KMS-11 (cell line): Measurements from ENCODE around the gene ZNF629.

Experiments
- H2AFZ ChIP-seq: fragments of 200-600 bp; sonication (generic); 2 replicates; pipeline ENCODE4 v1.6.1; 2016; ENCODE audit warnings: antibody characterized with exemption, mixed run types, low read depth
- H3K27ac ChIP-seq: fragments of 200-600 bp; sonication (generic); 2 replicates; pipeline ENCODE4 v1.6.1; 2016; ENCODE audit warnings: mild to moderate bottlenecking, mixed run types
- H3K27me3 ChIP-seq: fragments of 200-600 bp; sonication (generic); 2 replicates; pipeline ENCODE4 v1.6.1; 2017; ENCODE audit warnings: mild to moderate bottlenecking, low read depth, mixed run types, moderate library complexity; ENCODE audit not compliant: insufficient read depth
- H3K36me3 ChIP-seq: fragments of 200-600 bp; sonication (generic); 2 replicates; pipeline ENCODE4 v1.6.1; 2017; ENCODE audit warnings: mild to moderate bottlenecking, mixed run types; ENCODE audit not compliant: insufficient read depth
- H3K4me1 ChIP-seq: fragments of 200-600 bp; sonication (generic); 2 replicates; pipeline ENCODE4 v1.6.1; 2016; ENCODE audit warnings: mild to moderate bottlenecking, low read depth, mixed run types; ENCODE audit not compliant: poor library complexity, severe bottlenecking
- H3K4me2 ChIP-seq: fragments of 200-600 bp; sonication (generic); 2 replicates; pipeline ENCODE4 v1.7.0; 2016; ENCODE audit warnings: mild to moderate bottlenecking, mixed run types
- H3K4me3 ChIP-seq: fragments of 200-600 bp; sonication (generic); IDR thresholded peaks from 2 replicates; pipeline ENCODE4 v1.6.1; 2017; ENCODE audit warnings: low read depth, low read length, mixed read lengths; ENCODE audit not compliant: insufficient read depth
- H3K79me2 ChIP-seq: fragments of 200-600 bp; sonication (generic); 2 replicates; pipeline ENCODE4 v1.6.1; 2016; ENCODE audit warnings: low read depth, mixed run types; ENCODE audit not compliant: insufficient read depth
- H3K9ac ChIP-seq: fragments of 200-600 bp; sonication (generic); 2 replicates; pipeline ENCODE4 v1.6.1; 2016; ENCODE audit warnings: mild to moderate bottlenecking, mixed run types
- H4K20me1 ChIP-seq: fragments of 200-600 bp; sonication (generic); 2 replicates; pipeline ENCODE4 v1.6.1; 2016; ENCODE audit warnings: mild to moderate bottlenecking, mixed run types; ENCODE audit not compliant: insufficient read depth
- TF ChIP-seq, protein P1 (sequence below): fragments of 200-600 bp; sonication (generic); conservative IDR thresholded peaks from 2 replicates; pipeline ENCODE4 v1.6.1; 2017; ENCODE audit warnings: low read depth, mild to moderate bottlenecking, antibody characterized with exemption, low read length, moderate library complexity, mixed read lengths

Gene ZNF629

DNA sequence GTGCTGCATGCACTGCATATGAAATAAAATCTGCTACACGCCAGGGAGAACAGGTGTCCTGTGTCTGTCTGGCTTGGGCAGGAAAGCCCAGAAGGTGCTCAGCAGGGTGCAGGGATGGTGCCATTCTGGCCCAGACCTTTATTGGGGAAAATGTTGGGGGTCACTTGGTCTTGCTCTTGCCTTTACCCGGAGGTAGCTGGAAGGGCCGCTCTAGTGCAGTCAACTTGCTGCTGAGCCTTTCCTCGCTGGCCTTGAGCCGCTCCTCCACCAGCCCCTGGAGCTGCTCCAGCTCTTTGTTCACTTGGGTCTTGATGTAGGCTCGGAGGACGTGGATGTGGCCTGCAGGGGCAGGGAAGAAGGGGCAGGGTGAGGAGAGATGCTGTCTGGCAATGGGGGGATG is 29.7 kb downstream of the ZNF629 start:
- Histone ChIP-seq H3K27me3 (no peaks in the 10 kb centered on the region), H3K79me2 (peaks cover 2% of the 10 kb centered on the region; the same call in 1 of the 2 replicates), H2AFZ (no peak overlapping the region), H3K27ac (no peak overlapping the region), H4K20me1 (no peaks in the 10 kb centered on the region), H3K4me1 (peaks cover 8% of the 10 kb centered on the region), H3K4me2 (no peak overlapping the region), H3K4me3 (no peak overlapping the region), H3K9ac (no peak overlapping the region), H3K36me3 (no peaks in the 10 kb centered on the region; the same call in 1 of the 2 replicates)
- TF ChIP-seq, protein P1, sequence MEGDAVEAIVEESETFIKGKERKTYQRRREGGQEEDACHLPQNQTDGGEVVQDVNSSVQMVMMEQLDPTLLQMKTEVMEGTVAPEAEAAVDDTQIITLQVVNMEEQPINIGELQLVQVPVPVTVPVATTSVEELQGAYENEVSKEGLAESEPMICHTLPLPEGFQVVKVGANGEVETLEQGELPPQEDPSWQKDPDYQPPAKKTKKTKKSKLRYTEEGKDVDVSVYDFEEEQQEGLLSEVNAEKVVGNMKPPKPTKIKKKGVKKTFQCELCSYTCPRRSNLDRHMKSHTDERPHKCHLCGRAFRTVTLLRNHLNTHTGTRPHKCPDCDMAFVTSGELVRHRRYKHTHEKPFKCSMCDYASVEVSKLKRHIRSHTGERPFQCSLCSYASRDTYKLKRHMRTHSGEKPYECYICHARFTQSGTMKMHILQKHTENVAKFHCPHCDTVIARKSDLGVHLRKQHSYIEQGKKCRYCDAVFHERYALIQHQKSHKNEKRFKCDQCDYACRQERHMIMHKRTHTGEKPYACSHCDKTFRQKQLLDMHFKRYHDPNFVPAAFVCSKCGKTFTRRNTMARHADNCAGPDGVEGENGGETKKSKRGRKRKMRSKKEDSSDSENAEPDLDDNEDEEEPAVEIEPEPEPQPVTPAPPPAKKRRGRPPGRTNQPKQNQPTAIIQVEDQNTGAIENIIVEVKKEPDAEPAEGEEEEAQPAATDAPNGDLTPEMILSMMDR = no peak

DNA sequence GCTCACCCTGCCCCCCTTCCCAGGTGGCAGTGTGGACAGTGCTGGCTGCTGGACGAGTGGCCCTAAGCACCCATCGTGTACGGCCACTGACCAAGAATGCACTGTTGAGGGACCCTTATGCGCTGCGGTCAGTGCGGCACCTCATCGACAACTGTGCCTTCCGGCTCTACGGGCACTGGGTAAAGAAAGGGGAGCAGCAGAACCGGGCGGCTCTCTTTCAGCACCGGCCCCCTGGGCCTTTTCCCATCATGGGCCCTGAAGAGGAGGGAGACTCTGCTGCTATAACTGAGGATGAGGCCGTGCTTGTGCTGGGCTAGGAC is 30.3 kb downstream of the ZNF629 start:
- Histone ChIP-seq H3K4me1 (peaks cover 8% of the 10 kb centered on the region), H3K36me3 (no peaks in the 10 kb centered on the region; the same call in 1 of the 2 replicates), H3K4me2 (no peak overlapping the region), H3K27ac (no peak overlapping the region), H4K20me1 (no peaks in the 10 kb centered on the region), H3K27me3 (no peaks in the 10 kb centered on the region), H3K4me3 (no peak overlapping the region), H3K9ac (no peak overlapping the region), H3K79me2 (no peaks in the 10 kb centered on the region), H2AFZ (no peak overlapping the region)
- TF ChIP-seq, protein P1 = no peak

DNA sequence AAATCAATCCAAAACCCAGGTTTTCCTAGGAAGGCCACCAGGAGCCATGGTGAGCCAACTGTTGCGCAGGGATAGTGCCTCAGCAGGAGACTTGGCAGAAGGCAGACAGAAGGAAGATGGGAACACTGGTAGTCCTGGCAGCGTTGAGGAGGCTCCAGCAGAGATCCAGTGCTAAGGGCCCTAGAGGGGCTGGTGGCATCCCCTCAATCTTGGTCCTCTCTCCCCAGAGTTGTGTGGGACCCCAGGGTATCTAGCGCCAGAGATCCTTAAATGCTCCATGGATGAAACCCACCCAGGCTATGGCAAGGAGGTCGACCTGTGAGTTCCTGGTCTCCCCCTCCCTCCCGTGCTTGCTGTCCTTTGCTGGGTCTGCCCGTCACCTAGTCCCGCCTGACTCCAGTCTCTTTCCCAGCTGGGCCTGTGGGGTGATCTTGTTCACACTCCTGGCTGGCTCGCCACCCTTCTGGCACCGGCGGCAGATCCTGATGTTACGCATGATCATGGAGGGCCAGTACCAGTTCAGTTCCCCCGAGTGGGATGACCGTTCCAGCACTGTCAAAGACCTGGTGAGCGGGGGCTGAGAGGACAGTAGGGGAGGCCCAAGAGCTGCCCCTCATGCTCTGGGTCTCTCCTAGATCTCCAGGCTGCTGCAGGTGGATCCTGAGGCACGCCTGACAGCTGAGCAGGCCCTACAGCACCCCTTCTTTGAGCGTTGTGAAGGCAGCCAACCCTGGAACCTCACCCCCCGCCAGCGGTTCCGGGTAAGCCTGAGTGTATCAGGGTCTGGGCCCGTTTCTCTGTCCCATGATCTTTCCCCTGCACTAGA is 30.8 kb downstream of the ZNF629 start:
- no peak overlapping the region for H2AFZ ChIP-seq
- H3K4me1 ChIP-seq = peaks cover 8% of the 10 kb centered on the region
- H3K36me3 ChIP-seq = no peaks in the 10 kb centered on the region; the same call in 1 of the 2 replicates
- H3K27me3 ChIP-seq = no peaks in the 10 kb centered on the region
- H3K4me2 ChIP-seq = no peak overlapping the region
- no peak overlapping the region for H3K4me3 ChIP-seq
- H4K20me1 ChIP-seq = no peaks in the 10 kb centered on the region
- H3K9ac ChIP-seq = no peak overlapping the region
- no peaks in the 10 kb centered on the region for H3K79me2 ChIP-seq
- TF ChIP-seq, protein P1 = no peak
- no peak overlapping the region for H3K27ac ChIP-seq

DNA sequence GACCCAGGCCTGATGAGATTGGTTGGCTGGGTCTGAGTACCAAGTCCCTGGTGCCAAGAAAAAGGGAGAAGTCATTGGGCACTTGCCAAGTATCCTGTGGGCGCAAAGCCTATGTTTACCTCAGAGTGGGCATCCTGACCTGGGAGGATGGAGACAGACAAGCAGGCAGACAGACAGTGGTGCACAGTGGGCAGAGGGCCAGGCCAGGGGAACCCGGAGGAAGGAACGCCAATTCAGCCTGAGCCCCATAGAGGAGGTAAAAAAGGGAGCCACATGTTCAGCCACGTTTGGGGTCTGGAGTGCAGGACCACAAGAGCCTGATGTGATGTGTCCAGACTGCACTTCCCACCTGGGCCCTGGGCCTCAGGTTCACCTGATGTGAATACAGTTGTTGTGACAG is 33.4 kb downstream of the ZNF629 start:
- Histone ChIP-seq H3K9ac (no peak overlapping the region), H3K4me1 (peaks cover 9% of the 10 kb centered on the region), H3K27me3 (no peaks in the 10 kb centered on the region), H4K20me1 (no peaks in the 10 kb centered on the region), H2AFZ (no peak overlapping the region), H3K36me3 (no peaks in the 10 kb centered on the region; the same call in 1 of the 2 replicates), H3K27ac (no peak overlapping the region), H3K79me2 (peaks cover 15% of the 10 kb centered on the region; the same call in 1 of the 2 replicates), H3K4me2 (no peak overlapping the region), H3K4me3 (no peak overlapping the region)
- TF ChIP-seq, protein P1 = no peak
